HepG2 (cell line): ENCODE results near the gene DGKB.

Experiments
- BRD4 ChIP-seq: sonication (generic); formaldehyde crosslinking; IDR thresholded peaks from 2 replicates; pipeline ENCODE4 v1.4.0; 2020; ENCODE audit warnings: missing genetic modification reagents
- CBX2 ChIP-seq, 2 experiments: fragments of 200-600 bp in 1 of 2; sonication (generic); formaldehyde crosslinking in 1 of 2; IDR thresholded peaks; 2 replicates each; pipeline versions ENCODE4 v1.7.0 to v1.8.1; 2018 to 2022; ENCODE audit warnings: low read depth in 2 of 2, low read length in 1 of 2, mild to moderate bottlenecking in 1 of 2, missing genetic modification reagents in 1 of 2
- HHEX ChIP-seq: IDR thresholded peaks from 2 replicates; pipeline ENCODE4 v1.6.1; 2016; ENCODE audit warnings: control low read depth
- HNRNPK ChIP-seq: fragments of 200-400 bp; formaldehyde crosslinking; IDR thresholded peaks from 2 replicates; pipeline ENCODE4 v1.6.1; 2018; ENCODE audit warnings: low read length, low read depth, moderate library complexity, mild to moderate bottlenecking; ENCODE audit not compliant: poor library complexity, severe bottlenecking
- NR2F6 ChIP-seq, 2 experiments: IDR thresholded peaks; 2 replicates each; pipeline ENCODE4 v1.6.1; 2016; ENCODE audit warnings: antibody characterized with exemption in 1 of 2, mild to moderate bottlenecking in 1 of 2
- ZBED4 ChIP-seq: sonication (generic); formaldehyde crosslinking; IDR thresholded peaks from 2 replicates; pipeline ENCODE4 v1.4.0; 2020; ENCODE audit warnings: missing genetic modification reagents, borderline replicate concordance

GRCh38 chr7:14184292-14184864, 718.2 kb downstream of the DGKB start:
- no peak for TF ChIP-seq BRD4
- no peak for TF ChIP-seq NR2F6 (IDR thresholded peaks at IDR 0.05)
- TF ChIP-seq NR2F6 (CRISPR knock-in tag; IDR thresholded peaks at IDR 0.05), result no peak
- TF ChIP-seq CBX2 (IDR thresholded peaks at IDR 0.05; ENCODE audit: low read depth, low read length), result no peak
- no peak for TF ChIP-seq CBX2 (CRISPR knock-in tag; IDR thresholded peaks at IDR 0.05; ENCODE audit: low read depth)
- TF ChIP-seq HHEX (CRISPR knock-in tag), result no peak
- TF ChIP-seq HNRNPK, result no peak
- no peak for TF ChIP-seq ZBED4 (CRISPR knock-in tag)
